Stomach (tissue), 9 donors: ENCODE results near the gene COL23A1. TPM values are rescaled to one million over a fixed set of nuclear protein-coding genes. Genes with fewer than 3 reads are reported as not detected.

Experiments used
- DNase-seq, 2 donors: peaks; one replicate each; pipeline versions ENCODE4 v3.0.0 to v3.0.0-alpha.2; 2013 to 2019
- H3K27ac ChIP-seq, 5 donors: fragments of 200-600 bp in 4 of 5; sonication (generic) in 4 of 5; one replicate each; pipeline ENCODE4 v1.5.1; 2013 to 2019; ENCODE audit warnings: mild to moderate bottlenecking in 1 of 5, moderate library complexity in 1 of 5
- H3K27me3 ChIP-seq, 3 donors: fragments of 200-600 bp; sonication (generic); one replicate each; pipeline ENCODE4 v1.5.1; 2017 to 2019; ENCODE audit warnings: mixed run types in 1 of 3
- H3K36me3 ChIP-seq, 4 donors: fragments of 200-600 bp; sonication (generic); 1 replicate in 3 of 4; 2 replicates in 1 of 4; pipeline ENCODE4 v1.5.1; 2016 to 2019
- H3K4me1 ChIP-seq, 4 donors: fragments of 200-600 bp; sonication (generic); one replicate each; pipeline ENCODE4 v1.5.1; 2016 to 2019
- H3K4me3 ChIP-seq, 4 donors: fragments of 200-600 bp; sonication (generic) in 3 of 4; one replicate each; pipeline ENCODE4 v1.5.1; 2016 to 2019; ENCODE audit warnings: mild to moderate bottlenecking in 1 of 4
- H3K9me3 ChIP-seq, 4 donors: fragments of 200-600 bp; sonication (generic); one replicate each; pipeline ENCODE4 v1.5.1; 2016 to 2019
- EP300 ChIP-seq: sonication (generic); formaldehyde crosslinking; IDR thresholded peaks from one replicate; pipeline ENCODE4 v1.6.1; 2017; ENCODE audit warnings: antibody characterized with exemption
- POLR2A ChIP-seq, 4 donors: fragments of 450-650 bp; IDR thresholded peaks; one replicate each; pipeline ENCODE4 v1.6.1; 2016; ENCODE audit warnings: antibody characterized with exemption in 4 of 4, control low read depth in 2 of 4, mild to moderate bottlenecking in 1 of 4, moderate library complexity in 1 of 4
- POLR2AphosphoS5 ChIP-seq, 3 donors: sonication (generic); formaldehyde crosslinking; IDR thresholded peaks; one replicate each; pipeline ENCODE4 v1.6.1; 2016; ENCODE audit warnings: antibody characterized with exemption in 3 of 3
- WGBS, 5 donors: extraction: QIAGEN DNeasy Blood & Tissue Kit in 3 of 5; methylation state at CpG; one replicate each; pipeline versions ENCODE4 v1.1.5 to v1.1.7; 2013 to 2018; 5-methylcytosine and 5-hydroxymethylcytosine counted together
- intact Hi-C: fragments of 100-400 bp; cut with DNase I; formaldehyde crosslinking; loops from one replicate; pipeline ENCODE4 v1.15.1; 2023; ENCODE audit warnings: low total_unique reads
- polyA plus RNA-seq, 3 donors: library from polyadenylated mRNA; stranded (reverse); fragments of 200-250 nt; gene quantifications; one replicate each; pipeline ENCODE4 v1.2.3, GENCODE V29; 2013
- total RNA-seq, 5 donors: library from RNA; depleted of rRNA; stranded (reverse); fragments of >200 nt; gene quantifications; one replicate each; pipeline versions ENCODE4 v1.1.0 to v1.2.3, GENCODE V29; 2014 to 2016
- TF ChIP-seq, protein P1 (sequence below), 7 experiments: fragments of 450-650 bp in 4 of 7; fragments of 200-600 bp in 3 of 7; sonication (generic) in 3 of 7; IDR thresholded peaks; one replicate each; pipeline ENCODE4 v1.5.1; 2016 to 2019; ENCODE audit warnings: antibody characterized with exemption in 7 of 7, control low read depth in 2 of 7, mild to moderate bottlenecking in 1 of 7
- donor health status: healthy with polysubstance abuse.
- donor health status: Bipolar disorder and iron deficiency.
- donor health status: healthy.

The COL23A1 gene
- total and polyA plus RNA-seq, 8 donors, result under 0.01 to 7.0 (median 1.4) TPM

DNA sequence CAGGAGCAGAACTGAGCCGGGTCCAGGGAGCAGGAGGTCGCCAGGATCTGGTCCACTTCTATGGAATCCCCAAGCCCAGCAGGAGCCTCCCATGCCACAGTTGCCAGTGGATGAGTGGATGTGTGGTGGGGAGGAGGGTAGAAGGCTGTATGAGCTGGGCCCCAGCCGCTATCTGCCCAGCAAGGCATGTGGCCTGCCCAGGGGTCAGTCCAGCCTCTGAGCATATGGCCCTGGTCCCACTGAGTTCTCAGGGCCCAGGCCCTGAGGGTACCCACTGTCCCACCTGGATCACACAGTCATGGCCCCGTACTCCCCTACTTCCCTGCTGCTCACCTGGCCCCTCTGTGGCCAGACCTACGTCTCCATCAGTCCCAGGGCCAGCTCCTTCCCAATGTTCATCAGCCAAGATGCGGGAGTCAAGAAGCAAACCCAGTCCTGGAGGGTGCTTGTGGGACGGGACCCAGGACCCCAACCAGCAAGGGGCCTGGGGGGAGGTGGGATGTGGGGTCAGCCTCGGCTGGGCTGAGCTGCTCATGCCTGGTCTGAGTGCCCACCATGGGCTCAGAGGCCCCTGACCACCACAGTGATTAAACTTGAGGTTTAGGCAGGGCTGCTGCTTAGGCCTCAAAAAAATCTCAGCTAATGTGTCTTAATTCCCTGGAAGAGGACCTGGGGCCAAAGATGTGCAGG lies 152.7 kb downstream of the COL23A1 start:
- H3K27ac ChIP-seq, result no peak overlapping the region
- H3K4me1 ChIP-seq, result no peaks in the 10 kb centered on the region
- H3K27me3 ChIP-seq, result peaks cover 0 to 10% (median 0%) of the 10 kb centered on the region in 3 donors
- no peak overlapping the region for H3K4me3 ChIP-seq
- intact Hi-C loops, result no loop called here
- TF ChIP-seq POLR2A (IDR thresholded peaks at IDR 0.05), result no peak
- TF ChIP-seq POLR2AphosphoS5 (IDR thresholded peaks at IDR 0.05), result no peak
- TF ChIP-seq, protein P1, sequence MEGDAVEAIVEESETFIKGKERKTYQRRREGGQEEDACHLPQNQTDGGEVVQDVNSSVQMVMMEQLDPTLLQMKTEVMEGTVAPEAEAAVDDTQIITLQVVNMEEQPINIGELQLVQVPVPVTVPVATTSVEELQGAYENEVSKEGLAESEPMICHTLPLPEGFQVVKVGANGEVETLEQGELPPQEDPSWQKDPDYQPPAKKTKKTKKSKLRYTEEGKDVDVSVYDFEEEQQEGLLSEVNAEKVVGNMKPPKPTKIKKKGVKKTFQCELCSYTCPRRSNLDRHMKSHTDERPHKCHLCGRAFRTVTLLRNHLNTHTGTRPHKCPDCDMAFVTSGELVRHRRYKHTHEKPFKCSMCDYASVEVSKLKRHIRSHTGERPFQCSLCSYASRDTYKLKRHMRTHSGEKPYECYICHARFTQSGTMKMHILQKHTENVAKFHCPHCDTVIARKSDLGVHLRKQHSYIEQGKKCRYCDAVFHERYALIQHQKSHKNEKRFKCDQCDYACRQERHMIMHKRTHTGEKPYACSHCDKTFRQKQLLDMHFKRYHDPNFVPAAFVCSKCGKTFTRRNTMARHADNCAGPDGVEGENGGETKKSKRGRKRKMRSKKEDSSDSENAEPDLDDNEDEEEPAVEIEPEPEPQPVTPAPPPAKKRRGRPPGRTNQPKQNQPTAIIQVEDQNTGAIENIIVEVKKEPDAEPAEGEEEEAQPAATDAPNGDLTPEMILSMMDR (IDR thresholded peaks at IDR 0.05), result no peak
- no peak for TF ChIP-seq EP300
- DNase-seq, result no peak
- H3K9me3 ChIP-seq, result no peaks in the 10 kb centered on the region
- WGBS, 5 donors, result 77 to 90% (median 86%) methylated on average over 8 of the region's 8 CpGs
- H3K36me3 ChIP-seq, result no peaks in the 10 kb centered on the region

- no peak overlapping the region for H3K27ac ChIP-seq
- no peaks in the 10 kb centered on the region for H3K4me1 ChIP-seq
- intact Hi-C loops, result no loop called here
- TF ChIP-seq EP300, result no peak
- TF ChIP-seq, protein P1 (IDR thresholded peaks at IDR 0.05), result no peak
- no peak for TF ChIP-seq POLR2A (IDR thresholded peaks at IDR 0.05)
- peaks cover 0 to 3% (median 0%) of the 10 kb centered on the region in 4 donors for H3K9me3 ChIP-seq
- H3K36me3 ChIP-seq, result no peaks in the 10 kb centered on the region
- H3K4me3 ChIP-seq, result no peak overlapping the region
- no peak for DNase-seq
- WGBS, 5 donors, result 77 to 85% (median 83%) methylated on average over 13 of the region's 13 CpGs
- H3K27me3 ChIP-seq, result peaks cover 0 to 10% (median 0%) of the 10 kb centered on the region in 3 donors
Measured at GRCh38 chr5:178436326-178436940, 153.8 kb downstream of the COL23A1 start.

DNA sequence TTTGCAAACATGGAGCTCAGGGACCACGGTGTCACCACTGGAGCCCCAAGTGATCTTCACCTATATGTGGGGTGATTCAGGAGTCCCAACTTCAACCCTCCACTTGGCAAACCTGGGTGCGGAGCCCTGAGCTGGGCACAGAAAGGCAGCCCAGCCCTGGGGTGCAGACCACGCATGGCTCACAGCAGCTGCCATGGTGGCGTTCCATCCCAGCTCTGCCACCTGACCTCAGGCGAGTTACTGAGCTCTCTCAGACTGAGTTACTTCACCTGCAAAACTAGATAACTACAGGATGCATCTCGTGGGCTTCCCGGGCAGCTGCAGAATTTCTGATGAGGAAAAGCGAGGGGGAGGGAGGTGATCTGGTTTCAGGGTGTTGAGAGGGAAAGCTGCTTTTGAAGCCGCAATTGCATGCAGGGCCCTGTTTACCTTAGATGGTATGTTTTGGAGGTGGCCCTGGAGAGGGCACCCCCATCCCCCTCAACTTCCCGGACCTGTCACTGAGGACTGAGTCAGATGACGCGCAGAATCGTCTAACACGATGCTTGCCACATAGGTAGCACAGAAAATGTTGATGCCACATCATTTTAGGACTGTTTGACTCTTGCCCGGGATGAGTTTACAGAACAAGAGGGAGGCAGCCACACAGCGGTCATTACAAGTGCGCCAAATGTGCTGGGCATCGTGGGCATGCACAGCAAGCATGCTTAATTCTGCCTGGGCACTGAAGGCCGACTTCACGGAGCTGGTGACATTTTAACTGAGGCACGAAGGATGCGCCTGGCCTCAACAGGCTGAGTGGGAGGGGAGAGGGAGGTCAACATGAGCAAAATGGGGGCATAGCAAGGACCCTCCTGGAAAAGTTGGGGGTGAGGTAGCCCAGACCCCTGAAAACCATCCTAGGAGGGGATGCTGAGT lies 154.6 kb downstream of the COL23A1 start:
- no peaks in the 10 kb centered on the region for H3K4me1 ChIP-seq
- WGBS, 5 donors, result 86 to 92% (median 88%) methylated on average over 22 of the region's 22 CpGs
- intact Hi-C loops, result no loop called here
- no peak overlapping the region for H3K4me3 ChIP-seq
- no peaks in the 10 kb centered on the region for H3K36me3 ChIP-seq
- no peak for DNase-seq
- H3K27me3 ChIP-seq, result peaks cover 0 to 10% (median 0%) of the 10 kb centered on the region in 3 donors
- TF ChIP-seq POLR2A (IDR thresholded peaks at IDR 0.05) (no peak), POLR2AphosphoS5 (IDR thresholded peaks at IDR 0.05) (no peak), EP300 (no peak)
- TF ChIP-seq, protein P1 (IDR thresholded peaks at IDR 0.05), result no peak
- H3K27ac ChIP-seq, result no peak overlapping the region
- peaks cover 0 to 7% (median 0%) of the 10 kb centered on the region in 4 donors for H3K9me3 ChIP-seq

- TF ChIP-seq POLR2A (IDR thresholded peaks at IDR 0.05) (no peak), EP300 (no peak), POLR2AphosphoS5 (IDR thresholded peaks at IDR 0.05) (no peak)
- TF ChIP-seq, protein P1 (IDR thresholded peaks at IDR 0.05), result no peak
- H3K4me3 ChIP-seq, result no peak overlapping the region
- no peaks in the 10 kb centered on the region for H3K36me3 ChIP-seq
- H3K27ac ChIP-seq, result no peak overlapping the region
- H3K4me1 ChIP-seq, result no peaks in the 10 kb centered on the region
- peaks cover 0 to 10% (median 0%) of the 10 kb centered on the region in 3 donors for H3K27me3 ChIP-seq
- peaks cover 0 to 7% (median 0%) of the 10 kb centered on the region in 4 donors for H3K9me3 ChIP-seq
- intact Hi-C loops, result no loop called here
- DNase-seq, result peak in 1 of 2 donors; percentile 69
- 64 to 77% (median 69%) methylated on average over 17 of the region's 17 CpGs for WGBS, 5 donors
Measured at GRCh38 chr5:178434851-178435250, 155.3 kb downstream of the COL23A1 start.
